GM19328 (cell line): Measurements from ENCODE around the gene TTLL12.
A peak's percentile ranks its signal among the peaks of the same experiment; 100 is the strongest.

Source experiments
- ATAC-seq: cut with Tn5 transposase; IDR thresholded peaks from one replicate; pipeline ENCODE4 v1.9.1; 2021; ENCODE audit warnings: mild to moderate bottlenecking, moderate library complexity; ENCODE audit not compliant: unreplicated experiment

TTLL12 gene

DNA sequence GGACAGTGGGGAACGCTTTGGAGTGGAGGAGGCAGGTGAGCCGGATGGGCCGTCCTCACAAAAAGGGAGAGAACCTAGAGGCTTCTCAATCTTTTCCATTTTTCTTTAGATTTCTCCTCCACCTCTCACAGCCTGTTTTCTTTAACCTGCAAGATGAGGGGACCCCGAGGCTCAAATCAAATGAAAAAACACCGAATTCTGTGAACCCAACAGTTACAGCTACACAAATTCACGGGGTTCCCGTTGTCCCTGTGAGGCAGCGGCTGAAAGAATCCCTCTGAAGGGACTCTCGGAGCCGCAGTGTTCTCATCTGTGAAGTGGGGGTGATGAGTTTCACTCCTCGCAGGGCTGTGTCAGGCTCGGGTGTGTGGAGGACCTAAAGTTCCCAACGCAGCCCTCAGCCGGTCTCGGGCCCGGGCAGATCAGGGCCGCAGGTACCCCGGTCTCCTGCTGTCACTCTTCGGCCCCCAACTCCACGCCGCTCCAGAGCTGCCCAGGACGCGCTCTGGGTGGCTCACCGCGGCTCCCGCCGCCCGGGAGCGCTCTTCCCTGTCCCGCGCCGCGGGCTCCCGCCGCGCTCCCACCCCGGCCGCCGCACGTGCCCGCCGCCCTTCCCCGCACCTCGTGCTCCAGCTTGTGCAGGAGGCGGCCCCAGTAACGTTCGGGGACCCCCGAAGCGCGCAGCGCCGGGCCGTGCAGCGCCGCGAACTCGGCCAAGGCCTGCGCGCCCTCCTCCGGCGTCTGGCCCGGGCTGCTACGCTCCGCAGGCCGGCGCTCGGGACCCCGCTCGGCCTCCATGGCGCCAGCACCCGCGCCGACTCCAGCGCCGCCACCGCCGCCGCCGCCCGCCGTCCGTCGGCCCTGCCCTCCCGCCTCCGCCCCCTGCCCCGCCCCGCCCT lies at the start of gene TTLL12:
Gene TTLL12 (minus strand): TSS at position 863 of the 899 bp plus-strand sequence. CDS start 65 bp downstream, at position 798.
- ATAC-seq: peak; percentile 50

DNA sequence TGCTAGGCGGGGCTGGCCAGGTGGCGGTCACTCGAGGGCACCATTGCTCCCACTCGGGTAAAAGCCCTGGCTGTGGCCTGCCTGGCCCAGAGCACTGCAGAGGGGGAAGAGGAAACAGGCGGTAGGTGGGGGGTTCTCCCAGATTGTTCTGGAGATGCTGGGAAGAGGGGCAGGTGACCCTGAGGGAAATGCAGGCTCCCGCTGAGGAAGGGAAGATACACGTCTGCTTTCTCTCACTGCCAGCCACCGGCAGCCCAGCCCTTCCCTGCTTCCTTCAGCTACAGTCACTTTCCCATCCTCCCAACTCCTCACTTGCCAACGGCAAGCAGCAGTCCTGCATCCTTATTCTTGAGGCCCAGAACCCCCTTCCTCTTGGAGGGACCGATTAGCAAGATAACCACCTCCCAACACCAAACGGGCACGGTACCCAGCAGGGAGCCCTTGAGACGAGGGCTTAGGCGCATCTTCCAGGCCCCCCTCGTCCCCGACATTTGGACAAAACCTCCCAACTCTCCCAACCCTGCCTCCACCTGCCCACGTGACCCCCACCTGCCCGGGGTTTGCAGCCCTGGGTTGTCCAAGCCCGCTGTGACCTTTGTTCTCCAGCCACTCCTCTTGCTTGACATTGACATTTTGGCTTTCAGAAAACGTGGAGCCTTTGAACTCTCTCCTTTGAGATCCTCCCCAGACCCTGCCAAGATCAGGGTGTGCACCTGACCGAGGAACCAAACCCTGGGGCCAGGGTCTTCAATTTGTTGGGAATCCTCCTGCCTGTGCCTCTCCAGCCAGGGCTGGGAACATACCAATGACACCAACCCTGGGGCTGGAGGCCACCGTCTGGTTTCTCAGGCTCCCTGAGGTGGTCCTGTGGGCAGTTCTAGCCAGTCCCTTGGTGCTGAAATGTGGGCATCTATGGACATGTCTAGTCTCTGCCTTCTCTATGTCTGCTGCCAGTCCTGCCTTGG lies 48.8 kb upstream of the TTLL12 start:
- ATAC-seq: no peak

DNA sequence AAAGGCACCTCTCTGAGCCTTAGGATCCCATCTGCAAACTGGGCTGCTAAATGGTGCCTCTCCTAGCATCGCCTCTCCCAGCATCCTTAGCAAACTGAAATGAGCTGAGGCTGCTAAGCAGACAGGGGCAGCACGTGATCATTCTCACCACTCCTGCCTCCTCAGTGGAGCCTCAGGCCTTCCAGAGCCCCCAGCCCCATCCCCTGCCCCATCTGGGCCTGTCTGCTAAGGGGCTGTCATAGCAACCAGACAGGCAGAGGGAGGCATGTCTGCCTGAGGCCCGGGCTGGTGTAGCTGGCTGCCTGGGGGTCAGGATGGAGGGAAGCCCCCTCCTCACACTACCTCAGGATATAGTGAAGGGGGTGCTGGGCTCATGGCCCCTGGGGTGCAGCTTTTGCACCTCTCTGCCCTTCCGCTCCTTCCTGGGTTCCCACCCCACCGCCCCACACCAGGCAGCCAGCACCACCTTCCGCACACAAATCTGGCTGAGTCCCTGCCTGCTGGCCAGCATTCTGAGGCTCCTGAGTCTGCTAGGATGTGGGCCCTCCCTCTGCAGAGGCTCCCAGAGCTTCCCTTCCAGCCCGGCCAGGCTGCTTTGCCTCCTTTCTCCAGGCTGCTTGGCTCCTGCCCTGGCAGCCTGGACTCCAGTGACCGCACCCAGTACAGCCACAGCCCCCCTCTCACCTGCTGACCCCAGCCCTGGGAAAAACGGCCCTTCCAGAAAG lies 47.5 kb upstream of the TTLL12 start:
- no peak for ATAC-seq

DNA sequence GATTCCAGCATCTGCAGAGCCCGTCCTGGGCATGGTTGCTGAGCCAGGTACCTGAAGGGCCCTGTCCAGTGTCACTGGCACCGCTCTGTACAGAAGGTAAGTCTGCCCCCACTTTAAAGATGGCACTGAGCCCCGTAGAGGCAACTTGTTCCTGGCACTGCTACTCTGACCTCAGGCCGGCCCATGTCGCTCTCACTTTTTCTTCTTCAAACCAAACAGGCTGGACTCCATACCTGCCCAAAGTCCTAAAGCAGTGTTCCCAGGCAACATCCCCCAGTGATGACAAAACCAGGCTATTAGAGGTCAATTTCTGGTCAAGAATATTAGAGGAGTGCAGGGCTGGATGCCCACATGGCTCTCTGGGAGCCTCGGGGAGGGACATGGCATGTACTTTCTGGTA lies 46.6 kb upstream of the TTLL12 start:
- ATAC-seq: no peak

DNA sequence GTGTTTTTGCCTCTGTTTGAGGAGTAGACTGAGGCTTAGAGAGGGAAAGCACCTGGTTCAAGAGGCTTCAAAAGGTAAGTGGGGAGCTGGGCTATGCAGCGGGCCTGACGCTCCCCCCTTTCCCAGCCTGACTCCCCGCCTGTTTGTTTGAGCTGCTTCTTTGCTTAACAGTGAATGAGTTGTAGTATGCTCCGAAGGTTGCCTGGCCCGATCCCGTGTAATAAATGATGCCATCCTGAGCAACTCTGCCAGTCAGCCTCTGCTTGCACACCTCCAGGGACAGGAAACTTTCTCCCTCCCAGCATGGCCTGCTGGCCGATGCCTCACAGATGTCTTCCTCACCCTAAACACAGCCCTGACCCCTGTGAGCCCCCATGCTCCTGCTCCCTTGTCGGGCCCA lies 45.5 kb upstream of the TTLL12 start:
- ATAC-seq: no peak

DNA sequence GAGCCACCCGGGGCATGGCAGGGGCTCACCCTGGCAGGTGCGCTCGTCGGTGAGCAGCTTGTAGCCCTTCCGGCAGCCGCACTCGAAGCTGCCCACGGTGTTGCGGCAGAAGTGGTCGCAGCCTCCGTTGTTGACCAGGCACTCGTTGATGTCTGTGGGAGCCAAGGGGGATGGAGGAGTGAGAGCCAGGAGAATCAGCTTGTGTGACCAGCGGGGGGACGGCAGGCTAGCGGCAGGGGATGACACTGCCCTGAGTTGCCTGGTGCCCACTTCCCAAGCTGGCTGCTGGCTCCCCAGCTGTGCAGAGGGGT lies 44.7 kb upstream of the TTLL12 start:
- no peak for ATAC-seq

DNA sequence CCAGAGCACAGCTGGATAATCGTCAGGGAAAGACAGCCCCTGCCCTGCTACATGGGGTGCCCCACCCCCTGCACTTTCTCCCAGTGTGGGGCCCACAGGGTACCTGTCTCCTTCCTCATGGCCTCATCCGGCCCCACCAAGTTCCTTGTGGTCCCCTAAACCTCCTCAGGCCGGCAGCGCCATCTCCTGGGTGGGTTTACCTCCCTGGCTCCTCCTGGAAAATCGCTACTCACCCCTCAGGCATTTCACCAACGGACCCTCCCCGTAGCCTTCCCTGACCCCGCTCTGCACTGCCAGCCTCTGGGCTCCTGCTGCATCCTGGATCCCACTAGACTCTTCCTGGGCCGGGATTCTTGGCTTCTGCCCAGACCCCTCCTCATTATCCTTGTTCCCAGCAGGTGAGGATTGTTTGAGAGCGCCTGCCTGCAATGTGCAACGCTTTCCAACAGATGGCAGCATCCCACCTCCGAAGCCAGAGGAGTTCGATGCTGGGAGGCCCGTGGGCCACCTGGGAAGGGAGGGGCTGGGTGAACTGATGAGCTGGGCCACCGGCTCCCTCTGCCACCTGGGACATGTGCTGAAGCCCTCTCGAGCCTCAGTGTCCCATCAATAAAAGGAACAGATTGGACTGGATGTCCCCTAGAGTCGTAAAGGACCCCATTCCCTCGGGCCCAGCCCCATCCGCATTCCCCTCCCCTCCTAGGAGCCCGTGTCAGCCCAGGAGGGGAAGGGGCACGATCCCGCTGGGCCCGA lies 44.2 kb upstream of the TTLL12 start:
- ATAC-seq: no peak

DNA sequence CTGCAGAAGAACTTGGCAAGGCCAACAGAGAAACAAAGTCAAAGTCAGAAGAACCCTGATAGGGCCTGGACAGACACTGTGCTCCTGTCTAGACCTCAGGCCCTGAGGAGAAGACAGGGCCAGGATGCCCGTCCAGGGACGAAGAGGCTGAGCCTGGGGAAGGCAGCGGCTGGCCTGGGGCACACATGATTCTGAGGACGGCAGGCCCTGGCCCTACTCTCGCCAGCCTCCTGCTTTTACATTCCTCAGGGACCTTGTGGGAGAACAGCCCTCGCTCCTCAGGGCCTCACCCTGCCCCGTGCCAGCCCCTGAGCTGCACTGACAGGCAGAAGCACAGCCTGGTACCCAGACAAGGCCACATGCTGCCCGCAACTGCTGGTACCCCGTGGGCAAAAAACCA lies 43.6 kb upstream of the TTLL12 start:
- no peak for ATAC-seq

DNA sequence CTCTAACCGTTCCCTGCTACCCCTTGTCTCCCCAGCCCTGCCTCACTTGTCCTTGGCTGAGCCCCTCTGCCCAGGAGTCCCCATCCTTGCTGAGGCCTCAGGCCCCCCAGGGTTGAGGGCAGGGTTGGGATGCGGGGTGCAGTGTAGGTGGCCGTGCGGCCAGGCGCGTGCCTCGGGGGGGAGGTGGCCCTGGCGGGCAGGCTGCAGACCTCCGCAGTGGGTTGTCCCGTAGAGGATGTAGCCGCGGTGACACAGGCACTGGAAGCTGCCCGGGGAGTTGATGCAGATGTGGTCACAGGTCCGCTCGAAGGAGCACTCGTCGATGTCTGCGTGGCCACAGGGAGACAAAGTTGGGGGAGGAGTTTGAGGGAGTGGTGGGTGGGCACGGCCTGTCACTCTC lies 41.9 kb upstream of the TTLL12 start:
- ATAC-seq: no peak

DNA sequence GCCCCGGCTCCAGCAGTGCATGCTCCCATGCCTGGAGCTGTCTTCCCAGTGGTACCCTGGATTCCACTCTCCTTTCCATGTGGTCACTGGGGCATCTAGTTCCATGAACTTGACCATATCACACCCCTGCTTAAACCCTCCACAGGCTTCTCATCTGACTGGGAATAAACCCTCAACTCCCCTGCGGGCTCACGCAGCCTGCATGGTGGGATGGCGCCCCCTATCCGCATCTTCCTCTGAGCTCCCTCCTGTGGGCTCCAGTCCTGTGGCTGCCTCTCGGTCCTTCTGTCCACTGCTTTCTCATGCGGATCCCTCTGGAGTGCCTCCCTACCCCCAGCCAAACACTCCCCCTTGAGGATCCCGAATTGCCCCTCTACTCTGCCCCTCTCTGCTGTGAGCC lies 41.4 kb upstream of the TTLL12 start:
- ATAC-seq: no peak

DNA sequence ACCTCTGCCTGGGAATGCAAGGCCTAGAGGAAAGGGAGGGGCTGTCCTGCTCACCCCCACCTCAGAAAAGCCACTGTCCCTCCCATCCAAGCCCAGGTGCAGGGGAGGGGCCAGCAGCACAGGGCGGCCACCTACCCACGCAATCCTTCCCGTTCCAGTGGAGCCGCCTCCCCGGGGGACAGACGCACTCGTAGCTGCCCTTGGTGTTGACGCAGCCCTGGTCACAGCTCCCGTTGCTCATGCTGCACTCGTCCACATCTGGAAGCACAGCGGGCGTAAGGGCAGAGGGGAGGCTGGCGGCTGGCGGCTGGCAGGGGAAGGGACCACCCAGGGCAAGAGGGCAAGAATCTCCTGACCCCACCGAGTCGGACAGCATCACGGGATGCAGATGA lies 40.3 kb upstream of the TTLL12 start:
- ATAC-seq: no peak

DNA sequence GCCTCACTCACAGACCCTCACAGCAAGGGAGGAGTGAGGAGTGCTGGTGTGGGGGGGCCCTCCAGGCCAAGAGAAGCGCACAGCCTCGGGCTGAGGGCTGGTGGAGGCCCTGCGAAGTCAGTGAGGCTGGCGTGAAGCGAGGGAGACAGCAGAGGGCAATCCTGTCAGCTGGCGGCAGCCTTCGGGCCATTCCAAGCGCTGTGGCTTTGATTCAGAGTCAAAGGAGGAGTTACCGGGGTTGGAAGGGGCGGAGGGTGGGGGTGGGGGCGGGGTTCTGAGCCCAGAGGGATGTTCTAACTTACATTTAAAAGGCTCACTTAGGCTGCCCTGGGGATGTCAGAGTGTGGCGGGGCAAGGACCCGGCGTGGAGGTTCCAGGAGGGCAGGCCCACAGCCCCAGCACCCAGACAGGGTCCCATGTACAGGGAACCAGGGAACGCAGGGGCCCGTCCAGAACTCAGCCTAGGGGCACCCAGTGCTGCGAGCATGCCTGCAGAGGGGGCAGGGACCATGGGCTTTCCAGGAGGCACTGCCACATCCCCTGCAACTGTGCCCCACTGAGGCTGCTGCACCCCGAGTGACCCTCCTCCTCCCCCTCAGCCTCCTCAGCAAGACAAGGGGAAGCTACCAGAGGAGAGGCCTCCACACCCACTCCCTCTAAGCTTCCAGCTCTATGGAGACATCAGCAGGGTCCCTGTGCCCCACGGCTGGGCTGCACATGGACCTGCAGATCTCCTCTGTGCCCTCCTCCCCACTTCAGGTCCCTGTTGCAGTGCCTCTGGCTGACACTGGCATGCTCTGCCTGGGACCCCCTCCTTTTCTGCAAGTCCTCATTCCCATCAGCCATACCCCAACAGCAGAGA lies 39.7 kb upstream of the TTLL12 start:
- ATAC-seq: no peak

DNA sequence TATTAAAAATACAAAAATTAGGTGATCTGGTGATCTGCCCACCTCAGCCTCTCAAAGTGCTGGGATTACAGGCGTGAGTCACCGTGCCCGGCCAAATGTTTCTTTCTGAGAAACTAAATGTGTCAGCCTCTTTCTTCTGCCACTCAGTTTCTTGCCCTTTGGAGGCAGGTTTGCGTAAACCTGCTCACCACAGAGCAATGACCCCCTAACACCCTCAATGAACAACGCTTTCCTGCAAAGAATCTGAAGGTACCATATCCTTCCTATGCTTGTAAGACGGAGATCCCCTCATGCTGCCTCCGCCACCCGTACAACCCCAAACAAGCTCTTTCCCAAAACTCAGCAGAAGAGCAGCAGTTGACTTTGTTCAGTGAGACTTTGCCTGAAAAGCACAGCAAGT lies 38.7 kb upstream of the TTLL12 start:
- ATAC-seq: no peak

DNA sequence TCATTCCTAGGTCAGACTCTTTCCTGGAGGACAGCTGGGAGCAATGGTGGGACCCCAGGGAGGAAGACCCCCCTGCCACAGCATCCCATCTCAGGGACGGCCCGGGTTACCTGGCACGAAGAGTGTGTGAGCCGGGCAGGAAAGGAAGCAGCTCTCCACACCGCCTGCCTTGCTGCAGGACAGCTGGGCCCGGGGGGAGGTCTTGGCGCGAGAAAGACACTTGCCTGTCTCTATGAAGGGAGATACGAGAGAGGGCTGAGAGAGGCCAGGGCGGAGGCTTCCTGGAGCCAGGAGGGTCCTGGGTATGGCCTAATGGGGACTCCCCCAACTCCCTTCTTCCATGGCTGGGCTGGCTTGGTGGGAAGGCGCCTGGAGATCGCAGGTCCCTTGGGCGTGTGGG lies 36.1 kb upstream of the TTLL12 start:
- no peak for ATAC-seq

DNA sequence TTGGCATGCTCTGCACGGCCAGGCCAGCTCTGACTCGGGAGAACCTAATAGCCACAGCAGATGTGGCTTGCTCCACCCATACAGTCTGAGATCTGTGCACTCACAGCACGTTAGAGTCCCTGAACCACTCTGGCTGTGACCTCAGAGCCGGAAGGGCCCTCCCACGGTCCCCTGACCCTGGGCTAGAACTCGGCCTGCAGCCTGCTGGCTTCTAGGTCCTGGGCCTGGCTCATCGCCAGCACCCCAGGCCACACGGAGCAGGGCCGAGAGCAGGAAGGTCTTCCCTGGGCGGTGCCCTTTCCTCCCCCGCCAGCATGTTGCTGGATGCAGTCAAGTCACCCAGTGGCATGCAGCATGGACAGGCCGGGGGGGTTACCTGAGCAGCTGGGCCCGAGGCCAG lies 35.3 kb upstream of the TTLL12 start:
- no peak for ATAC-seq

DNA sequence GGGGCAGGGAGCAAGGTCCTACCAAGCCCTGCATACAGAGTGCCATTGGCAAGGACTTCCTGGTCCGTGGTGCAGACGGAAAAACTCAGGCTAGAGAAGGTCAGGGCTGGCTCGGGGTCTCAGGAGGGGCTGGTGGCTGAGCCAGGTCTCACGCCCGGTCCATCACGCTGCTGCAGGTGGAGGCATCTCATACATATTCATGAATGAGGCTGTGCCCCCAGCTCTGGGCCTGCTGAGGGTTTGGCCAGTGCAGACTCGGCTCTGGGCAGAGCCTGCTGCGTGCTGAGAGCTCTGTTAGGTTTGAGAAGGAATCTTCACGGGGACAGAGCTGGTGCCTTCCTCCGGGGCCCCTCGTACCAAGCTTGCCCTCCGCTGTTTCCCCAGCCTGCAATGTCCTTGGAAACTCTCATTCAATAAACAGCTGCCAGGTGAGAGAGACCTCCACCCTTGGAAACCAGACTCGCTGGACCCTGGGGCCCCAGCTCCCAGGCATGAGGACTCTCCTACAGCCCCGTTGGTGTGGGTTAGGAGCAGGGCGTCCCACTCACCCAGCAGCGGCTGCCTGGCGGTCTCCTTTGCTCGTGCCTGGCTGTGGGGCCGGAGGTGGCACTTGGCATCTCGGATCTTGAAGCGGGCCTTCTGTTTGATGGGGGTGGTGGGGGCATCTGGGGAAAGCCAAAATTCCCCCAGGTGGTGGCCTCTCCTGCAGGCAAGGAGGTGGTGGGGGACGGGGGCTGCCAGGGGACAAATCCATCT lies 33.9 kb upstream of the TTLL12 start:
- ATAC-seq: no peak

DNA sequence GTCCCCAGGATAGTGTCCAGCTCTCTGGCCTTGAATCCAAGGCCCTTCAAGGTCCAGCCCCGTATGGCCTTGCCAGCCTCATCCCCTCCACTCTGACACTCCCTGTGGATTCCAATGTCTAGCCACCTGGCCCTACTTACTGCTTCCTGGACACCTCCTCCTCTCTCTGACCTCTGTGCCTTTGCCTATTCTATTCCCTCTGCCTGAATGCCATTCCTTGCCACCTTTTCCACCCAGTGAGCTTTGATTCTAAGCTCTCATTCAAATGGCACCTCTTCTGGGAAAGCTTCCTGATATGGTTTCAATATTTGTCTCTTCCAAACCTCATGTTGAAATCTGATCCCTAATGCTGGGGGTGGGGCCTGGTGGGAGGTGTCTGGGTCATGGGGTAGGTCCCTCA lies 31.9 kb upstream of the TTLL12 start:
- ATAC-seq: no peak

DNA sequence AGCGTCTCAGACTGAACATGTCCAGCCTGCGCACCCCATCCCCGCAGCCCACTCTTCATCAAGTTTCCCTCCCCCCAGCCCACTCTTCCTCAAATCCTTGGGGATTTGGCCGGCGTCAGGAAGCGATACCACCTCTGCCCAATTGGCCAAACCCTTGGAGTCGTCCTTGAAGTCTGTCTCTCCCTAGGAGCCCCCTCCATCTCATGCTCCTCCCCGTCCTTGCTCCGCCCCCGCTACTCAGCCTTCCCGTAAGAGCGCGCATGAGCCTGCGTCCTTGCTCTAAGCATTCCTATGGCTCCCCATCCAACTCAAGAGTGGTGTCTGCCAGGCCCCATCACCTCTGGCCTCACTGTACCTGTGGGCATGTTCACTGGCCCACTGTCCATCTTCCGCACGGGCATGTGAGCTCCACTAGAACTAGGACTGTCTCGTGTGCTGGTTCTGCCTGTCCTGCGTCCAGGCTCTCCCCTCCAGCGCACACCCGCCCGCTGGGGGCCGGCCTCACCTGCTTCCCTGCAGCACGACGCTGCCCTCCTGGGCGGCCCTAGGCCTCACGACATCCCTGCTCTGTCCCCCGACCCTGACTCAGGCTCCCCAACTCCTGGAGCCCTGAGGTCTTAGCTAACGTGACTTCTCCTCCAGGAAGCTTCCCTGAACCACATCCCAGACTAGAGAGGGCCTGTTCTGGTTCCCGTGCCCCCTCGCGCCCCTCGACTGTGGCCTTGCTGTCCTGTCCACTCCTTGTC lies 30.5 kb upstream of the TTLL12 start:
- ATAC-seq: no peak
